Subcutaneous abdominal adipose tissue (tissue), 5 donors: ENCODE data around the gene FGFBP3.

Experiments used
- H3K27ac ChIP-seq: one replicate; pipeline ENCODE4 v1.7.0; 2013; ENCODE audit warnings: low read depth, mild to moderate bottlenecking, inconsistent platforms, low read length, moderate library complexity
- H3K27me3 ChIP-seq, 5 donors: one replicate each; pipeline ENCODE4 v1.7.0; 2013; ENCODE audit warnings: low read length in 5 of 5, inconsistent platforms in 1 of 5; ENCODE audit not compliant: control insufficient read depth in 5 of 5, insufficient read depth in 4 of 5
- H3K36me3 ChIP-seq, 5 donors: one replicate each; pipeline ENCODE4 v1.7.0; 2013; ENCODE audit warnings: low read length in 5 of 5; ENCODE audit not compliant: control insufficient read depth in 5 of 5, insufficient read depth in 5 of 5
- H3K4me1 ChIP-seq, 5 donors: one replicate each; pipeline ENCODE4 v1.7.0; 2013; ENCODE audit warnings: low read length in 5 of 5, mild to moderate bottlenecking in 3 of 5, moderate library complexity in 1 of 5; ENCODE audit not compliant: control insufficient read depth in 5 of 5, insufficient read depth in 5 of 5
- H3K4me3 ChIP-seq, 5 donors: one replicate each; pipeline ENCODE4 v1.7.0; 2013; ENCODE audit warnings: low read length in 5 of 5, low read depth in 1 of 5
- H3K9ac ChIP-seq, 5 donors: one replicate each; pipeline ENCODE4 v1.7.0; 2013; ENCODE audit warnings: low read length in 5 of 5, mild to moderate bottlenecking in 4 of 5, moderate library complexity in 3 of 5
- H3K9me3 ChIP-seq, 5 donors: one replicate each; pipeline ENCODE4 v1.7.0; 2013; ENCODE audit warnings: low read length in 5 of 5; ENCODE audit not compliant: control insufficient read depth in 5 of 5
- donor health status: healthy.
- donor health status: healthy.
- donor health status: healthy.
- donor health status: healthy.
- donor health status: healthy.

The FGFBP3 gene

DNA sequence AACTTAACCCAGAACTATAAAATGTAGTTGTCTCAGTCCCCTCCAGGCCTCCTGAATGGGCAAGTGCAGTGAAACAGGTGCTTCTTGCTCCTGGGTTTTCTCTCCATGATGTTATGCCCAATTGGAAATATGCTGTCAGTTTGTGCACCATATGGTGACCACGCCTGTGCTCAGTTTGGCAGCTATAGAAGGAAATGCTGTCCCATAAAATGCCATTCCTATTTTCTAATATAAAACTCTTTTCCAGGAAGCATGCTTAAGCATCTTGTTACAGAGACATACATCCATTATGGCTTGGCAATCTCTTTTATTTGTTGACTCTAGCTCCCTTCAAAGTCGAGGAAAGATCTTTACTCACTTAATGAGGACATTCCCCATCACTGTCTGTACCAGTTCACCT is 45.2 kb downstream of the FGFBP3 start:
- no peaks in the 10 kb centered on the region for H3K4me1 ChIP-seq
- no peak overlapping the region for H3K27ac ChIP-seq
- no peaks in the 10 kb centered on the region for H3K27me3 ChIP-seq
- no peak overlapping the region for H3K4me3 ChIP-seq
- H3K9me3 ChIP-seq, result no peaks in the 10 kb centered on the region
- no peak overlapping the region for H3K9ac ChIP-seq
- peaks cover 43 to 60% (median 53%) of the 10 kb centered on the region in 5 donors for H3K36me3 ChIP-seq

DNA sequence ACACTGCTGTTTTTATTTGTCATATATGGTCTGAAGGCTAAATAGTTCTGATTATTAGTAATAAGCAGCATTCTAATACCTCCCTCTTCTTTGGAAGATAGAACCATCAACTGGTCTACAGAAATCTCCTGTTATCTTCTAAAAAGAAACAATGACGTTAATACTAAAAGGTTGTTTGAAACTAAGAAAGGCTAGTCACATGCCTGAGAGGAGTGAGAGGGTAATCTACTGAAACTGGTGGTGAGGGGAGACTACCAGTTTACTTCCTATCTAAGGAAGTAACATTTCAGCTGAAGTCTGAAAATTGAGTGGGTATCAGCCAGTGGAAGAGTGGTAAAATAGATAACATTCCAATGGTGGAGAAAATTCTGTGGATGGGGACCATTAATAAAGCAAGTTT is 48.4 kb downstream of the FGFBP3 start:
- Histone ChIP-seq H3K36me3 (peaks cover 62 to 80% (median 71%) of the 10 kb centered on the region in 5 donors), H3K9ac (no peak overlapping the region), H3K4me1 (no peaks in the 10 kb centered on the region), H3K9me3 (no peaks in the 10 kb centered on the region), H3K27ac (no peak overlapping the region), H3K27me3 (no peaks in the 10 kb centered on the region), H3K4me3 (no peak overlapping the region)

DNA sequence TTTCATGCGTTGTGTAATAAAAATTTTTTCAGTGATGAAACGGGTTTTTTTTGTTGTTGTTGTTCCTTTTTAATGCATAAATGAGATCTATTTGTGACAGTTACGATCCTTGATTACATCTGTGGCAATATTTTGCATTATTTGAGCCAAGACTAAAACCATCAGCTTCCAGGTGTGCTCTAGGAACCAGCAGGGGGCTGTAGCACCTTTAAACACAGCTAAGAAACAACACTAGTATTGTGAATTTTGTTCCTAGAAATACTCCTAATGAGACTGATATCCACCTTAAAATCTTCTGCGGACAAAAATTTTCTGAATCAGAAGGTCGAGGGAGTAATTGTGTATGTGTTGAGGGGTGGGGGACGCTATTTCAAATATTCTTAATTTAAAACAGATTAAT is 52.6 kb downstream of the FGFBP3 start:
- Histone ChIP-seq H3K36me3 (peaks cover 63 to 78% (median 69%) of the 10 kb centered on the region in 5 donors), H3K27me3 (no peaks in the 10 kb centered on the region), H3K27ac (no peak overlapping the region), H3K4me1 (no peaks in the 10 kb centered on the region), H3K9me3 (no peaks in the 10 kb centered on the region), H3K4me3 (no peak overlapping the region), H3K9ac (no peak overlapping the region)
